H1 (cell line): Measurements from ENCODE around the gene ZBTB24. TPM values are rescaled to one million over a fixed set of nuclear protein-coding genes. Genes with fewer than 3 reads are reported as not detected.

ENCODE experiments used
- BACH1 ChIP-seq: IDR thresholded peaks from 2 replicates; pipeline ENCODE4 v1.6.1; 2012; ENCODE audit warnings: low read length, improper control_type of control experiment
- BCL11A ChIP-seq, 2 experiments: IDR thresholded peaks; one replicate each; pipeline ENCODE4 v1.6.1; 2011; ENCODE audit warnings: low read depth in 2 of 2, low read length in 2 of 2, mild to moderate bottlenecking in 2 of 2
- CBX8 ChIP-seq: fragments of 300-800, 300-1000 bp; sonication (generic); IDR thresholded peaks from 2 replicates; pipeline ENCODE4 v1.7.1; 2016; ENCODE audit warnings: low read depth, low read length, borderline replicate concordance
- CTBP2 ChIP-seq: IDR thresholded peaks from 2 replicates; pipeline ENCODE4 v1.7.0; 2011; ENCODE audit warnings: borderline replicate concordance, mild to moderate bottlenecking, moderate library complexity, mixed read lengths, low read length; ENCODE audit not compliant: insufficient read depth, insufficient read length
- CTCF ChIP-seq, 3 experiments: IDR thresholded peaks; 1 replicate in 2 of 3; 2 replicates in 1 of 3; pipeline versions ENCODE4 v1.5.1 to v1.6.1; 2011; ENCODE audit warnings: low read length in 3 of 3, mild to moderate bottlenecking in 3 of 3, inconsistent platforms in 2 of 3, low read depth in 1 of 3, moderate library complexity in 1 of 3; ENCODE audit not compliant: insufficient read depth in 1 of 3; ENCODE audit errors: control extremely low read depth in 1 of 3
- EZH2 ChIP-seq: fragments of 200-600 bp; sonication (generic); IDR thresholded peaks from 2 replicates; pipeline ENCODE4 v1.7.1; 2012; ENCODE audit warnings: low read depth, mild to moderate bottlenecking, moderate library complexity, low read length, inconsistent platforms; ENCODE audit not compliant: severe bottlenecking
- HDAC2 ChIP-seq, 2 experiments: fragments of 300-600 bp in 1 of 2; sonication (generic) in 1 of 2; IDR thresholded peaks; 2 replicates each; pipeline ENCODE4 v1.6.1; 2011 to 2012; ENCODE audit warnings: low read depth in 2 of 2, low read length in 2 of 2, mild to moderate bottlenecking in 2 of 2, moderate library complexity in 2 of 2, borderline replicate concordance in 1 of 2, inconsistent platforms in 1 of 2
- PHF8 ChIP-seq: fragments of 200-600 bp; sonication (generic); conservative IDR thresholded peaks from 2 replicates; pipeline ENCODE4 v1.7.1; 2012; ENCODE audit warnings: low read depth, mild to moderate bottlenecking, inconsistent platforms, low read length, moderate library complexity
- RBBP5 ChIP-seq: IDR thresholded peaks from 2 replicates; pipeline ENCODE4 v1.7.1; 2012; ENCODE audit warnings: low read depth, mild to moderate bottlenecking, inconsistent platforms, low read length, moderate library complexity, borderline replicate concordance
- RFX5 ChIP-seq: IDR thresholded peaks from 2 replicates; pipeline ENCODE4 v1.6.1; 2011; ENCODE audit warnings: low read depth, low read length, improper control_type of control experiment, borderline replicate concordance
- RXRA ChIP-seq: IDR thresholded peaks from 2 replicates; pipeline ENCODE4 v1.6.1; 2011; ENCODE audit warnings: low read depth, mild to moderate bottlenecking, low read length, moderate library complexity; ENCODE audit not compliant: insufficient read depth
- SIN3A ChIP-seq, 2 experiments: IDR thresholded peaks in 1 of 2; conservative IDR thresholded peaks in 1 of 2; 2 replicates each; pipeline ENCODE4 v1.6.1; 2011 to 2012; ENCODE audit warnings: low read length in 2 of 2, improper control_type of control experiment in 1 of 2, low read depth in 1 of 2, mild to moderate bottlenecking in 1 of 2
- SRF ChIP-seq: IDR thresholded peaks from 2 replicates; pipeline ENCODE4 v1.6.1; 2011; ENCODE audit warnings: mild to moderate bottlenecking, low read depth, low read length, moderate library complexity
- YY1 ChIP-seq: IDR thresholded peaks from 2 replicates; pipeline ENCODE4 v1.6.1; 2011; ENCODE audit warnings: low read depth, mild to moderate bottlenecking, low read length
- polyA plus RNA-seq, 7 experiments: library from polyadenylated mRNA; depleted of rRNA in 3 of 7; stranded (reverse) in 5 of 7; unstranded in 2 of 7; fragments of >200 nt in 5 of 7; fragments of 200-250 nt in 2 of 7; gene quantifications; 1 replicate in 5 of 7; 2 replicates in 1 of 7; 4 replicates in 1 of 7; pipeline versions ENCODE4 v1.2.1 to v1.2.3, GENCODE V29; 2011 to 2013; ENCODE audit warnings: missing spikeins in 2 of 7, mixed read lengths in 2 of 7
- total RNA-seq: library from RNA; stranded (reverse); fragmentation: NEBNext Ultra II Directional; extraction: Animal tissue kit (Norgen Biotek cat#: 25700); gene quantifications from 2 replicates; pipeline ENCODE4 v1.2.1, GENCODE V29; 2021

ZBTB24 gene
- total and polyA plus RNA-seq, 2 of the 8 experiments (the other 6 are each of a cell fraction or from before 2014, with no cell fraction given) = 7.5 to 21.0 TPM

GRCh38 chr6:109455437-109456110 lies 27.4 kb downstream of the ZBTB24 start, which contains the start of gene MICAL1 (continued):
- TF ChIP-seq HDAC2 (IDR thresholded peaks at IDR 0.05; ENCODE audit: borderline replicate concordance in 1 of 2, low read depth in 2 of 2, low read length in 2 of 2) (no peak; a peak in 1 of 4 replicates), EZH2 (no peak), SIN3A (conservative IDR thresholded peaks at IDR 0.05 in 1 of 2, IDR thresholded peaks at IDR 0.05 in 1 of 2; ENCODE audit: low read depth in 1 of 2, low read length in 2 of 2) (peak; percentile 5 to 18; a peak in 1 of 4 replicates), CTCF (IDR thresholded peaks at IDR 0.05; ENCODE audit: control extremely low read depth in 1 of 3, insufficient read depth in 1 of 3, low read depth in 1 of 3, low read length in 3 of 3) (peak in 2 of 3 experiments; percentile 15 to 17; a peak in 2 of 4 replicates), YY1 (no peak), BCL11A (IDR thresholded peaks at IDR 0.05; ENCODE audit: low read depth in 2 of 2, low read length in 2 of 2) (no peak), RXRA (no peak), CBX8 (no peak), CTBP2 (no peak), RFX5 (no peak), PHF8 (peak; percentile 34; the same call in 1 of the 2 replicates), BACH1 (no peak), SRF (no peak), RBBP5 (peak; percentile 53)
